ENCODE measurements around the gene ADGRA3. TPM values are rescaled to one million over a fixed set of nuclear protein-coding genes. Genes with fewer than 3 reads are reported as not detected.

The ADGRA3 gene
- total RNA-seq, 1 experiment from 2014 or later = 40.5 TPM

DNA sequence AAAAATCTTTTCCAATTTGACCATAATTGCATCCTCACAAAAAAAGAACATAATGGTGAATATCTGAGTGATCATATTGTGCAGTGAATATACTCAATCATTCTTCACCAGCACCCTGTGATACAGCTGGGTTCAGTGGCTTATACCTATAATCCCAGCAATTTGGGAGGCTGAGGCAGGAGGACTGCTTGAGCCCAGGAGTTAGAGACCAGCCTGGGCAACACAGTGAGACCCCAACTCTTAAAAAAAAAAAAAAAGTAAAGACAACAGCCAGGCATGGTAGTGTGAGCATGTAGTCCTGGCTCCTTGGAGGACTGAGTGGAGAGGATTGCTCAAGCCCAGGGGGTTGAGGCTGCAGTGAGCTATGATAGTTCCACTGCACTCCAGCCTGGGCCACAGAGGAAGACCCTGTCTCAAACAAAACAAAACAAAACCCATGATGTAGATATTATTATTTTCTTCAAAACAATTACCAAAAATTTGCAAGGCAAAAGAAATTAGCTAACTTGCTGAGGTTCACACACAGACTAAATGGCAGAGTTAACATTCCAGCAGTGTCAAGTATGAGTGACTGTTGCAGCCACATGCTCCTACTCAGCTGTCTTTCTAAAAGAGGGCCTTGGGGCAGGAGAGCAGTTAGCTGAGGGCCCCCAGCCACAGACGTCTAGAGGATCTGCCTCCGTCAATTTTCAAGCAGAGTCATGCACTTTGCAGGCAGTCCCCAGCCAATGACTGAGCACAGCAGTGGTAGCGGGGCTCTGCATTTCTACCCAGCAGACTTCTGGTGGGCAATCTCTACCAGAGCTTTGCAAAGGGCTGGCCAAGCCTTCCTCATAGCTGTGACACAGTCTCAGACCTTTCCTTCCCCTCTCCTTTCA lies 33.4 kb downstream of the ADGRA3 start:
- H3K4me3 Mint-ChIP-seq = no peak overlapping the region
- POLR2A ChIA-PET = interaction anchor here (0.6 kb wide), 1 partner anchor 121 kb away, joined by 6 read pairs; no protein-coding TSS in a partner anchor
- peaks cover 10% of the 10 kb centered on the region for H3K9me3 Mint-ChIP-seq
- 0 out of 2 replicates have a peak overlapping the region, but pooled peaks have one; percentile 39 for H3K27ac Mint-ChIP-seq
- no peaks in the 10 kb centered on the region for H3K27me3 Mint-ChIP-seq (ENCODE audit: low read depth)
- CTCF ChIA-PET = no interaction called here
- no peak for TF ChIP-seq NR2C2 (CRISPR knock-in tag; IDR thresholded peaks at IDR 0.05)
- TF ChIP-seq ZNF121 (CRISPR knock-in tag; IDR thresholded peaks at IDR 0.05) = peak; percentile 92
- no peak for DNase-seq (ENCODE audit: low spot score)
- ATAC-seq = peak; percentile 80
- H3K36me3 Mint-ChIP-seq = peaks cover 11% of the 10 kb centered on the region
- peaks cover 69% of the 10 kb centered on the region for H3K4me1 Mint-ChIP-seq

DNA sequence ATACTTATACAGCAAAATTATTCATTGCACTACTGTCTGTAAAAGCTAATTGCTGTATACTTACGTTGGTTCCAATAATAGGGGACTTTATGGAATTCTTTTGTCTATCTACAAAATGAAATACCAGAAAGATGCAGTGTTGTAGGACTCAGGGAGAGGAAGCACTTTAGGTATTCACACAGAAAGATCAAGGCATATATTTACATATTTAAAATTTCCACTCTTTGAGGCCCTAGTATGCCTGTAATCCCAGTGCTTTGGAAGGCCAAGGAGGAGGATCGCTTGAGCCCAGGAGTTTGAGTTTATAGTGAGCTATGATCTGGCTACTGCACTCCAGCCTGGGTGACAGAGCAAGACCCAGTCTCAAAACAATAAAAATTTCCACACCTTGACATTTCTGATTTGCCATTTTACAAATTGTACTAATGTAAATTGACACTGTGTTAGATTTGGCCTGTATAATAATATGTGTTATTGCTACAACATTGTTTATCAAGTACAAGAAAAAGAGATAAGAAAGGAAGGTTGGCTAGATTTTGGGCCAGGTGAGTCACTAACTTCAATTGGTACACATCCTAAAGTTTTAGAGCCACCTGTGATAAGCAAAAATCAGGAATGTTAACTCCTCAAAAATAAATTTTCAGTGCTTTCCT lies 35.1 kb downstream of the ADGRA3 start:
- H3K36me3 Mint-ChIP-seq = peaks cover 11% of the 10 kb centered on the region
- peak overlapping the region; percentile 96 for H3K27ac Mint-ChIP-seq
- H3K4me1 Mint-ChIP-seq = peaks cover 65% of the 10 kb centered on the region
- DNase-seq (ENCODE audit: low spot score) = no peak
- TF ChIP-seq, protein P1, sequence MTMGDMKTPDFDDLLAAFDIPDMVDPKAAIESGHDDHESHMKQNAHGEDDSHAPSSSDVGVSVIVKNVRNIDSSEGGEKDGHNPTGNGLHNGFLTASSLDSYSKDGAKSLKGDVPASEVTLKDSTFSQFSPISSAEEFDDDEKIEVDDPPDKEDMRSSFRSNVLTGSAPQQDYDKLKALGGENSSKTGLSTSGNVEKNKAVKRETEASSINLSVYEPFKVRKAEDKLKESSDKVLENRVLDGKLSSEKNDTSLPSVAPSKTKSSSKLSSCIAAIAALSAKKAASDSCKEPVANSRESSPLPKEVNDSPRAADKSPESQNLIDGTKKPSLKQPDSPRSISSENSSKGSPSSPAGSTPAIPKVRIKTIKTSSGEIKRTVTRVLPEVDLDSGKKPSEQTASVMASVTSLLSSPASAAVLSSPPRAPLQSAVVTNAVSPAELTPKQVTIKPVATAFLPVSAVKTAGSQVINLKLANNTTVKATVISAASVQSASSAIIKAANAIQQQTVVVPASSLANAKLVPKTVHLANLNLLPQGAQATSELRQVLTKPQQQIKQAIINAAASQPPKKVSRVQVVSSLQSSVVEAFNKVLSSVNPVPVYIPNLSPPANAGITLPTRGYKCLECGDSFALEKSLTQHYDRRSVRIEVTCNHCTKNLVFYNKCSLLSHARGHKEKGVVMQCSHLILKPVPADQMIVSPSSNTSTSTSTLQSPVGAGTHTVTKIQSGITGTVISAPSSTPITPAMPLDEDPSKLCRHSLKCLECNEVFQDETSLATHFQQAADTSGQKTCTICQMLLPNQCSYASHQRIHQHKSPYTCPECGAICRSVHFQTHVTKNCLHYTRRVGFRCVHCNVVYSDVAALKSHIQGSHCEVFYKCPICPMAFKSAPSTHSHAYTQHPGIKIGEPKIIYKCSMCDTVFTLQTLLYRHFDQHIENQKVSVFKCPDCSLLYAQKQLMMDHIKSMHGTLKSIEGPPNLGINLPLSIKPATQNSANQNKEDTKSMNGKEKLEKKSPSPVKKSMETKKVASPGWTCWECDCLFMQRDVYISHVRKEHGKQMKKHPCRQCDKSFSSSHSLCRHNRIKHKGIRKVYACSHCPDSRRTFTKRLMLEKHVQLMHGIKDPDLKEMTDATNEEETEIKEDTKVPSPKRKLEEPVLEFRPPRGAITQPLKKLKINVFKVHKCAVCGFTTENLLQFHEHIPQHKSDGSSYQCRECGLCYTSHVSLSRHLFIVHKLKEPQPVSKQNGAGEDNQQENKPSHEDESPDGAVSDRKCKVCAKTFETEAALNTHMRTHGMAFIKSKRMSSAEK (CRISPR knock-in tag; IDR thresholded peaks at IDR 0.05; ENCODE audit: borderline replicate concordance) = no peak
- TF ChIP-seq, protein P2, sequence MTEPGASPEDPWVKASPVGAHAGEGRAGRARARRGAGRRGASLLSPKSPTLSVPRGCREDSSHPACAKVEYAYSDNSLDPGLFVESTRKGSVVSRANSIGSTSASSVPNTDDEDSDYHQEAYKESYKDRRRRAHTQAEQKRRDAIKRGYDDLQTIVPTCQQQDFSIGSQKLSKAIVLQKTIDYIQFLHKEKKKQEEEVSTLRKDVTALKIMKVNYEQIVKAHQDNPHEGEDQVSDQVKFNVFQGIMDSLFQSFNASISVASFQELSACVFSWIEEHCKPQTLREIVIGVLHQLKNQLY (CRISPR knock-in tag; IDR thresholded peaks at IDR 0.05) = no peak
- TF ChIP-seq, protein P3, sequence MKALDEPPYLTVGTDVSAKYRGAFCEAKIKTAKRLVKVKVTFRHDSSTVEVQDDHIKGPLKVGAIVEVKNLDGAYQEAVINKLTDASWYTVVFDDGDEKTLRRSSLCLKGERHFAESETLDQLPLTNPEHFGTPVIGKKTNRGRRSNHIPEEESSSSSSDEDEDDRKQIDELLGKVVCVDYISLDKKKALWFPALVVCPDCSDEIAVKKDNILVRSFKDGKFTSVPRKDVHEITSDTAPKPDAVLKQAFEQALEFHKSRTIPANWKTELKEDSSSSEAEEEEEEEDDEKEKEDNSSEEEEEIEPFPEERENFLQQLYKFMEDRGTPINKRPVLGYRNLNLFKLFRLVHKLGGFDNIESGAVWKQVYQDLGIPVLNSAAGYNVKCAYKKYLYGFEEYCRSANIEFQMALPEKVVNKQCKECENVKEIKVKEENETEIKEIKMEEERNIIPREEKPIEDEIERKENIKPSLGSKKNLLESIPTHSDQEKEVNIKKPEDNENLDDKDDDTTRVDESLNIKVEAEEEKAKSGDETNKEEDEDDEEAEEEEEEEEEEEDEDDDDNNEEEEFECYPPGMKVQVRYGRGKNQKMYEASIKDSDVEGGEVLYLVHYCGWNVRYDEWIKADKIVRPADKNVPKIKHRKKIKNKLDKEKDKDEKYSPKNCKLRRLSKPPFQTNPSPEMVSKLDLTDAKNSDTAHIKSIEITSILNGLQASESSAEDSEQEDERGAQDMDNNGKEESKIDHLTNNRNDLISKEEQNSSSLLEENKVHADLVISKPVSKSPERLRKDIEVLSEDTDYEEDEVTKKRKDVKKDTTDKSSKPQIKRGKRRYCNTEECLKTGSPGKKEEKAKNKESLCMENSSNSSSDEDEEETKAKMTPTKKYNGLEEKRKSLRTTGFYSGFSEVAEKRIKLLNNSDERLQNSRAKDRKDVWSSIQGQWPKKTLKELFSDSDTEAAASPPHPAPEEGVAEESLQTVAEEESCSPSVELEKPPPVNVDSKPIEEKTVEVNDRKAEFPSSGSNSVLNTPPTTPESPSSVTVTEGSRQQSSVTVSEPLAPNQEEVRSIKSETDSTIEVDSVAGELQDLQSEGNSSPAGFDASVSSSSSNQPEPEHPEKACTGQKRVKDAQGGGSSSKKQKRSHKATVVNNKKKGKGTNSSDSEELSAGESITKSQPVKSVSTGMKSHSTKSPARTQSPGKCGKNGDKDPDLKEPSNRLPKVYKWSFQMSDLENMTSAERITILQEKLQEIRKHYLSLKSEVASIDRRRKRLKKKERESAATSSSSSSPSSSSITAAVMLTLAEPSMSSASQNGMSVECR (CRISPR knock-in tag; IDR thresholded peaks at IDR 0.05; ENCODE audit: borderline replicate concordance) = no peak
- peak overlapping the region; percentile 5; the same call in 1 of the 2 replicates for H3K4me3 Mint-ChIP-seq
- ChIA-PET CTCF (no interaction called here), POLR2A (no interaction called here)
- ATAC-seq = peak; percentile 38
- H3K27me3 Mint-ChIP-seq (ENCODE audit: low read depth) = no peaks in the 10 kb centered on the region
- H3K9me3 Mint-ChIP-seq = peaks cover 10% of the 10 kb centered on the region

DNA sequence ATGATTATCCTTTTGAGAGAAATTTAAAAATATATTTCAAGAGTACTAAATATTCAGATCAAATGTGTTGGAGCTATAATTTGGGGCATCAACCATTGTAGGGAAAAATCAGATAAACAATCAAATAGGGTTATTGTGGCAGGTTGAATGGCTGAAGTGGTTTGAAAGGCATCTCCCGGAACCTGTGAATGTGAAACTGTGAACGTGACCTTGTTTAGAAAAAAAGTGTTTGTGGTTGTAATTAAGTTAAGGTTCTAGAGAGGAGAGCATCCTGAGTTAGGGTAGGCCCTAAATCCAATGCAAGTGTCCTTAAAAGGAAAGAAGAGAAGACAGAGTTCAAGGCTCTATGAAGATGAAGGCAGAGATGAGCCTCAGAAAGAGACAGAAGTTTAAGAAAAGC lies 37.4 kb downstream of the ADGRA3 start:
- Mint-ChIP-seq H3K4me3 (no peak overlapping the region), H3K4me1 (peaks cover 58% of the 10 kb centered on the region), H3K27ac (peak overlapping the region; percentile 63), H3K27me3 (ENCODE audit: low read depth) (no peaks in the 10 kb centered on the region), H3K9me3 (peaks cover 10% of the 10 kb centered on the region), H3K36me3 (peaks cover 11% of the 10 kb centered on the region)
- ChIA-PET CTCF (no interaction called here), POLR2A (no interaction called here)
- ATAC-seq = no peak
- no peak for TF ChIP-seq CREB1 (CRISPR knock-in tag; IDR thresholded peaks at IDR 0.05)
- TF ChIP-seq, protein P1 (CRISPR knock-in tag; IDR thresholded peaks at IDR 0.05; ENCODE audit: borderline replicate concordance) = no peak
- no peak for TF ChIP-seq SOX15 (CRISPR knock-in tag; IDR thresholded peaks at IDR 0.05)
- no peak for TF ChIP-seq FOXJ3 (CRISPR knock-in tag; IDR thresholded peaks at IDR 0.05; ENCODE audit: borderline replicate concordance)
- no peak for TF ChIP-seq PRRX2 (CRISPR knock-in tag; IDR thresholded peaks at IDR 0.05)
- TF ChIP-seq HMGA2 (CRISPR knock-in tag; IDR thresholded peaks at IDR 0.05) = no peak
- TF ChIP-seq TCF7 (CRISPR knock-in tag; IDR thresholded peaks at IDR 0.05; ENCODE audit: low read depth) = no peak
- DNase-seq (ENCODE audit: low spot score) = no peak
